GM20431 (cell line): Measurements from ENCODE around the gene CADM2.
"Not testable (repeated sequence)": the region's sequence is repeated elsewhere in the genome, so short reads cannot be mapped to it uniquely, and the experiment has no call there.

Experiments used
- in situ Hi-C: fragments of 300-500 bp; cut with MseI, MboI; formaldehyde crosslinking; loops from one replicate; pipeline ENCODE4 v1.15.0; 2020; ENCODE audit warnings: low sequenced_read_pairs; ENCODE audit not compliant: unreplicated experiment

CADM2 gene

DNA sequence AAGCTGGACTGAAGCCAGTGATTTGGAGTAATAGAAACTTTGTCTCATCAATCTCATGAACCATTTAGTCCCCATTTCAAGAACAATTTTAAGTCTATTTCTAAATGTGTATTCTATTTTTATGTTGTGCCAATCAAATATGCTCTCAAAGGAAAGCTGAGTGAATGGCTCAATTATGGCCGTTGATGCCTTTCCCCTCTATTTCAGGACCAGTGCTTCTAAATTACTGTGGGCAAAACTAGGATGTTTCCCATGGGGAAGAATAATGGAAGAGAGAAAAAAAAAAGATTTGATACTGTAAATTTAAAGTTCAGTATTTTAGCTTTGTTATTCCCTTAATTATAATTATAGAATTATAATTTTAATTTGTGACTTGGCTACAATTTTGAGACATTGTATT lies 110.1 kb downstream of the CADM2 start:
- in situ Hi-C loops = no loop called here

DNA sequence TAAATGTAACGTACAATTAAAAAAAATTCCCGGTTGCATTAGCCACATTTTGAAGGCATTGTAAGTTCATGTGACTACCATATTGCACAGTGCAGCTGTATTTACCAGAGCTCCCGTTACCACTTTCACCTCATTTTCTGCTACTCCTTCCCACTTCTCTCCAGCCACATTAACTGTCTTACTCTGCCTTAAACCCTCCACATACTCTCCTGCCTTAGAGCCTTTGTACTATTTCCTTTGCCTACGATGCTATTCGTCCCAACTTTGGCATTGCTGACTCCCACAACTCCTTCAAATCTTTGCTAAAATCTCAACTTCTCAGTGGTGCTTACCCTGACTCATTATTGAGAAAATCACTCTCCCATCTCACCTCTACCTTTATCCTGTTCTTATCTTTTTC lies 115.2 kb downstream of the CADM2 start:
- in situ Hi-C loops = no loop called here

DNA sequence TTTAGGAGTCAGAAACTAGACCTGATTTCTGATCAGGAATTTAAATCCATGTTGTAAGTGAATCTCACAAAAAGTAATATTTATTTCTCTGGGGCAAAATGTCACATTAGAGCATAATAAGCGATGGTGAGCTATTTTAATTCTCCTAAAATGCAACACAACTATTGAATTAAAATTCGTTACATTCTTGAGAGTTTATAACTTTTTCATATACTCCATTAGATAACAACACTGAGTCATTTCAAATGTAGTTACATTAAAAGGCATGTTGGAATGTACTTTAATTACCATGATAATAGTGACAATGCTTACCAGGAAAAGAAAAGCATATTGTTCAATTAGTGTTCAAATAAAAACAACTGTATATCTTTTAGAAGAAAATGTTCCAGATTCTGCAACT lies 116.9 kb downstream of the CADM2 start:
- in situ Hi-C loops = no loop called here

DNA sequence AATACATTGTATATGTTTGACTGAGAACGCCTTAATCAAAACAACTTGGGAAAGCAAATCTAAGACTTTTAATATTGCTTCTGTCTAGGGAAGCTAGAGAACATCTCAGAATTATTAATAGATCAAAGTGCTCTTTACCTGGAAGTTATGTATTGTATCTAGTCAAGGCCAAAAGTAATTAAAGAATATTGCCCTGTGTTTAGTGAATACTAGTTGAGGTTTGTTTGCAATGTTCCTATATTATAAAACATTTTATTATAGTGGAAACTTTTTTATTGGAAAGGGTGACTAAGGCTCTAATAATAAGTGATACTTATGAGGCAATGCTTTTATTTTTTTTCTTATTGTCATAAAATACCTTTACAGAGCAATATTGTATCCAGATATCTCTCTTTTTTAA lies 118.2 kb downstream of the CADM2 start:
- in situ Hi-C loops = no loop called here

DNA sequence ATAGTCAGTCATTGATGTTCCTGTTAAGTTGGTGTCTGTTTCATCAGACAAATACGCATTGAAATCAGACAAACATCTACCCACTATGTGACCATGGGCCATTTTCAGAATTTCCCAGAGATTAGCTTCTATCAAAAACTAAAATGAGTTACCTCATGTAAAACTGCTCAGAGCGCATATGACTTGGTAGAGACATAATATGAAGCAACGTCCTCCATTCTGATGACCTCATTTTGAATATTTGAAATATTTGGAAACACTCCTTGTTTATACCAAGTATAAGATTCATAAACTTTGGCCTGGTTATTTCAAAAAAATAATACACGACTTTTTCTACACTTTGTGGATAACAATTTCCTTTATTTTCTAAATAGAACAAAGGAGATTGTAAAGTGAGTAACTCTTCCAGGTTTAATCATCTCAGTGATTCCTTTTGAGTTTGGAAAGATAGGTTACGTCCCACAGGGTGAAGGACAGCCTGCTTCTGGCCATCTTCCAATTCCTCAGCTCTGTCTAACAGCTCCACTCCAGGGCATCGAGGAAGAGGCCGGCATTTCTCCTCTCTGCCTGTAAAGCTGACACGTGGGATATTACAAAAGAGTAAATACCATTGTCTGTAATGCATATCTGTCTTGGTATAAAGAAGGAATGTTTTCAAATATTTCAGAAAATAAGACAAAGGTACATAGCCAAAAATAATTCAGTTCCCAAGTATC lies 122.6 kb downstream of the CADM2 start:
- in situ Hi-C loops = no loop called here

DNA sequence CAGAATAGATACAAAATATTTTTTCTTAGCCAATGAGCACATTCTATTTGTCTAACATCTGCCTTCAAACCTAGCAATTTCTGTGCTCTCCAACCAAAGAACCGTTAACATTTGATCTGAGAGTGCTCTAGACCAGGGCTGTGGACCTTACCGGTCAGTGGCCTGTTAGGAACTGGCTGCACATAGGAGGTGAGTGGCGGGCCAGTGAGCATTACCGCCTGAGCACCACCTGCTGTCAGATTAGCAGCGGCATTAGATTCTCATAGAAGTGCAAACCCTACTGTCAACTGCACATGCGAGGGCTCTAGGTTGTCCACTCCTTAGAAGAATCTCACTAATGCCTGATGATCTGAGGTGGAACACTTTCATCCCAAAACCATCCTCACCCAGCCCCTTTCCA lies 131.7 kb downstream of the CADM2 start:
- in situ Hi-C loops = no loop called here

DNA sequence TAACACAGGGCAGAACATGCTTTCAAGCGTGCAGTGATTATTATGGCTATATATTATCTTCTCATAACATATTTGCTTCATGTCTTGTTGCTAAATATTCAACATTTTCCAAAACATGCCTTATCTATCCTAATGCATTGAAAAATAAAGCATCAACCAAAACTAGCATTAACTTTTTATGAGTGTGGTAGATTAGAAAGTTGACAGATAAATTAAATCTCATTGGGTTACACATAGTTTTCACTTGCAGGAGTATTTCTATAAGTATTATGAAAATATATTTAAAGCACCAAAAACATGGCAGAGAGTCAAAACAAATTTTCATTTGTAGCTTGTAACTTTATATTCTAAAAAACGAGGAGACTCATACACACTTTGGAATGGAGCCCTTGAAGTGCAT lies 141.5 kb downstream of the CADM2 start:
- in situ Hi-C loops = no loop called here

DNA sequence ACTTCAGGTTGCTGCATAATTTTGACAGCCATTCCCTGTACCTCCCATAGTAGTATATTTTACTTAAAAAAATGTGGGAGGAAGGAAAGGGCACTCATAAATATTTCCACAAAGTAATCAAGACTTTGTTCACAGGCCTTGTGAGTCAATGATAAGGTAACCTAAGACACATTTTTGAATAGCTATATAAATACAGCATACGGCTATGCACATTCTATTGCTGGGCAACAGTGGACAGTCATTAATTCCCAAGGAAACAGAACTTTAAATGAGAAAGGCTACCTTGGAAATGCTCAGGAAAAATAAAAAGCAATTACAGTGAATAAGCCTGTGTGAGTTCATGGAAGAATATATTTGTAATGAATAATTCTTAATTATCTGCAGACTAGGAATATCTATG lies 144.0 kb downstream of the CADM2 start:
- in situ Hi-C loops = no loop called here

DNA sequence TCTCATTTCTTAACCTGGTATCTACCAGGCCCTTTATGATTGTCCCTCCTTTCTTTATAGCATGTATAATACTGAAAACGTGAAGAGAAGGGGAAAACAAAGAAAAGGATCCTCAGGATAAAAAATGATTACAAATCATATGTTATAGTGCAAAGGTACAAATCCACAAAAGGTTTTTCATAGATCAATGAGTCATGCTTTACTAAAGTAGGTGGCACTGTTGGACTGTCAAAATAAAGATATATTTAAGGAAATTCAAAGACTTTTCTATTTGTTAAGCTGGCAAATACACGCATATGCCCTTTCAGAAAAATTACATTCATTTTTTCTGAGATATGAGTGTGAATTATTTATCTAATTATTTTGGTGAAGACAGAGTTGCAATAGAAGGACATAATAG lies 151.6 kb downstream of the CADM2 start:
- in situ Hi-C loops = no loop called here

DNA sequence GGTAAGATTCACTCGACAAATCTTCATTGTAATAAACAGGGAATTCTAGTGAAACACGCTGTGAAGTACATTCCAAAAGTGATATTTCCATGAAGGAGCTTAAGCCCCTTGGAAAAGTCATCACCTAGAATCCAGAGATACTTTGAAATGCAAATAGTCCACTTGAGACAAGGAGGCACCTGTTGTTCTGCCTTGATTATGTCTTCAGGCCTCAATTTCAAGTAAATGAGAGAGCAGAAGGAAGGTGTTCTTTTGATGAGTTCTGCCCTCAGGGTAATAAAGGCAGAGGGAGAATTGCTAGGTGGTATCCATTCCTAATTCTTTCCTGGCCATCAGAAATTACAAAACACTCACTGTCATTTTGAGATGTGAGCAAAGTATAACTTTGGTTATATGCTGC lies 162.1 kb downstream of the CADM2 start:
- in situ Hi-C loops = no loop called here

DNA sequence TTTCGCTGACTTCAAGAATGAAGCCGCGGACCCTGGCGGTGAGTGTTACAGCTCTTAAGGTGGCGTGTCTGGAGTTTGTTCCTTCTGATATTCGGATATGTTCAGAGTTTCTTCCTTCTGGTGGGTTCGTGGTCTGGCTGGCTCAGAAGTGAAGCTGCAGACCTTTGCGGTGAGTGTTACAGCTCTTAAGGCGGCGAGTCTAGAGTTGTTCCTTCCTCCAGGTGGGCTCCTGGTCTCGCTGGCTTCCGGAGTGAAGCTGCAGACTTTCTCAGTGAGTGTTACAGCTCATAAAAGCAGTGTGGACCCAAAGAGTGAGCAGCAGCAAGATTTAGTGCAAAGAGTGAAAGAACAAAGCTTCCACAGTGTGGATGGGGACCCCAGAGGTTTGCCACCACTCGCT lies 174.1 kb downstream of the CADM2 start:
- in situ Hi-C loops = not testable (repeated sequence)

DNA sequence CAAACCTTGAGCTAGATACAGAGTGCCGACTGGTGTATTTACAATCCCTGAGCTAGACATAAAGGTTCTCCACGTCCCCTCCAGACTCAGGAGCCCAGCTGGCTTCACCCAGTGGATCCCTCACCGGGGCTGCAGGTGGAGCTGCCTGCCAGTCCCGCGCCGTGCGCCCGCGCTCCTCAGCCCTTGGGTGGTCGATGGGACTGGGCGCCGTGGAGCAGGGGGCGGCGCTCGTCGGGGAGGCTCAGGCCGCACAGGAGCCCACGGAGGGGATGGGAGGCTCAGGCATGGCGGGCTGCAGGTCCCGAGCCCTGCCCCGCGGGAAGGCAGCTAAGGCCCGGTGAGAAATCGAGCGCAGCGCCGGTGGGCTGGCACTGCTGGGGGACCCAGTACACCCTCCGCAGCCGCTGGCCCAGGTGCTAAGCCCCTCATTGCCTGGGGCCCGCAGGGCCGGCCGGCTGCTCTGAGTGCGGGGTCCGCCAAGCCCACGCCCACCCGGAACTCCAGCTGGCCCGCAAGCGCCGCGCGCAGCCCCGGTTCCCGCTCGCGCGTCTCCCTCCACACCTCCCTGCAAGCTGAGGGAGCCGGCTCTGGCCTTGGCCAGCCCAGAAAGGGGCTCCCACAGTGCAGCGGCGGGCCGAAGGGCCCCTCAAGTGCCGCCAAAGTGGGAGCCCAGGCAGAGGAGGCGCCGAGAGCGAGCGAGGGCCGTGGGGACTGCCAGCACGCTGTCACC lies 175.1 kb downstream of the CADM2 start:
- in situ Hi-C loops = not testable (repeated sequence)

DNA sequence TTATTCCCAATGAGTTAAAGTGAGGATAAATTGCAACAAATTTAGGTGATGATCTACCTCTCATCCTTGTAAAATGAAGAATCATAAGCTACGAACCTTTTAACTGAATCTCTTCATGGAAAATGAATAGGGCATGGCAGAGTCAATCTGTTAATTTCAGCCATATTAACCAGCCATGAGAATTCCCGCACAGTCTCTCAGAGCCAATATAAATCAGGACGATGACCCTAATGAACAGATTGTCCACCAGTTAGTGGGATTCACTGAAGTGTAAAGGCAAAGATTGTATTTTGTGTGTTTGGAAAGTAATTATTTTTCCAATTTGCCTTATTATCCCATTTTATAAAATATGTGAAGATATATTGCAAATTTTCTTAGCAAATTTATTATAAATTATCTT lies 183.8 kb downstream of the CADM2 start:
- in situ Hi-C loops = no loop called here

DNA sequence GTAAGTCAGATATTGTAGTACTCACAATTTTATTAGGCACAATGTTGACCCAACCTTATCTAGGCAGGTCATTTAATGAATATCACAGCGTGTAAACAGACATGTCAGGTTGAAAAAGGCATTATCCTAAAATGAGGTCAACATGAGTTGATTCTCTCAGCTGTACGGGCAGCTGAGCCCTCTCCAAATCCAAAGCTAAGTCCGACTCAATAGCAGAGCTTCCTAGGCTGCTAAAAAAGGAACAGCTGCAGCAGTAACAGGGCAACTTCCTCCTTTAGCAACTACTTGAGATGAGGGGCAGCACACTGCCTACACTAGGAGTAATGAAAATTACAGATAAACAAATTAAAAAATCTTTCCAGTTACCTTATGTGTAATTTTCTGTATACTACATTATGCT lies 189.2 kb downstream of the CADM2 start:
- in situ Hi-C loops = no loop called here

DNA sequence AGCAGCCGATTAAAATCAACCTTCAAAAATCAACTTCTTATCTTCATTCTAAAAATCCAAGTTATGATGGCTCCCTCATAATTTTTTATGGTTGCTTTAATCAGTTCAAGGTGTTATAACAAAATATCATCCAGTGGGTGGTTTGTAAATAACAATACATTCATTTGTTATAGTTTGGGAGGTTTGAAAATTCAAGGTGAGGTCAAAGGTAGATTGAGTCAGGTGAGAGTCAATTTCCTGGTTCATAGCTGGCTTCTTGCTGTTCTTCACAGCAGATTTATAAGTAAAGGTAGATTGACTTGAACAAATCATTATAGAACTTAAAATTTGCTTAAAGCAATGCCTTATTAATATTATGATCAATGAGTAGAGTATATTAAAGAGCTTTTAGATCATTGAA lies 192.8 kb downstream of the CADM2 start:
- in situ Hi-C loops = no loop called here

DNA sequence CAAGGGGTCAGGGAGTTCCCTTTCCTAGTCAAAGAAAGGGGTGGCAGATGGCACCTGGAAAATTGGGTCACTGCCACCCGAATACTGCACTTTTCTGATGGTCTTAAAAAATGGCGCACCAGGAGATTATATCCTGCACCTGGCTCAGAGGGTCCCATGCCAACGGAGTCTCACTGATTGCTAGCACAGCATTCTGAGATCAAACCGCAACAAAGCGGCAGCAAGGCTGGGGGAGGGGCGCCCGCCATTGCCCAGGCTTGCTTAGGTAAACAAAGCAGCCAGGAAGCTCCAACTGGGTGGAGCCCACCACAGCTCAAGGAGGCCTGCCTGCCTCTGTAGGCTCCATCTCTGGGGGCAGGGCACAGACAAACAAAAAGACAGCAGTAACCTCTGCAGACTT lies 194.5 kb downstream of the CADM2 start:
- in situ Hi-C loops = not testable (repeated sequence)

DNA sequence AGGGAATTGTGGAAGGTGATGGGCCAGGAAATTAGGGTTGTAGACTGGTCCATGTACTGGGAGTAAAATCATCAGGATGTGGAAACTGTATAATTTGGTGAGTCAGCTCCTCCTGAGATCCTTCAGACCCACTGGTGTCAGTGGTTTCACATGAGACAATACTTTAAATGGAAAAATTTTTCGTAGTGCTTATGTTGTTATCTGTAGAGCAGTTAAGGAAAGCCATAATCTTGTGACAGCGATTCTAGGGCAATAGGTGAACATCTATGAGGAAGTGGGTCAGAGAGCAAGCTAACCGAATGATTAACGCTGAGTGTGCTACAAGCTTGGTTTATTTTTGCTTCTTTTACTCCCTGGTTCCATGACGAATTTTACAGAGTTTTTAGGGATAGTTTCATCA lies 200.6 kb downstream of the CADM2 start:
- in situ Hi-C loops = no loop called here

DNA sequence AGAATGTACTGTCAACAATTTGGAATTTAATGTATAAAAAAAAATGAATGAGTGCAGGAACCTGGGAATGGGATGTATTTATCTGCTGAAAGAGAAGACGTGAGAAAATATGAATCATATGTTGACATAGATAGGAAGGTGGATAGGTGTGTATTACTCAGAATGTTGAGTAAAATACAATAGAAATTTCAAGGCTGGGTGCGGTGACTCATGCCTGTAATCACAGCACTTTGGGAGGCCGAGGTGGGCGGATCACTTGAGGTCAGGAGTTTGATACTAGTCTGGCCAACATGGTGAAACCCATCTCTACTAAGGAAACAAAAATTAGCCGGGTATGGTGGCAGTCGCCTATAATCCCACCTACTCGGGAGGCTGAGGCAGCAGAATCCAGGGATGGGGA lies 202.8 kb downstream of the CADM2 start:
- in situ Hi-C loops = no loop called here

DNA sequence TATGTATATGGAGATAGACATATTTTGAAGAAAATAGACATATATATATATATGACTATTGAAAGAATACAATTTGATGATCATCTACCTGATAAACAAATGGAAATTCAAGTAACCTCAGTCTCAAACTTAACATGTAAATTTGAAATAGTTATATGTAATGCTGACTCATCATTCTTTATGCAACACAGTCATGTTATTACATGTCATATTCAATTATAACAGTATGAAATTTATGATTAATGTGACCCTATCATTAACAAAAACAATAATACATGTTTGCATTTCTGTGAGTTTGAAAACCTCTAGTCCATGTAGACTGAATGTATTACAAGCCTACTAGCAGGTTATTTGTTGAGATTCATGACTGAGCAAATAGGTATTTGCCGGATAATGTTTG lies 204.1 kb downstream of the CADM2 start:
- in situ Hi-C loops = no loop called here

DNA sequence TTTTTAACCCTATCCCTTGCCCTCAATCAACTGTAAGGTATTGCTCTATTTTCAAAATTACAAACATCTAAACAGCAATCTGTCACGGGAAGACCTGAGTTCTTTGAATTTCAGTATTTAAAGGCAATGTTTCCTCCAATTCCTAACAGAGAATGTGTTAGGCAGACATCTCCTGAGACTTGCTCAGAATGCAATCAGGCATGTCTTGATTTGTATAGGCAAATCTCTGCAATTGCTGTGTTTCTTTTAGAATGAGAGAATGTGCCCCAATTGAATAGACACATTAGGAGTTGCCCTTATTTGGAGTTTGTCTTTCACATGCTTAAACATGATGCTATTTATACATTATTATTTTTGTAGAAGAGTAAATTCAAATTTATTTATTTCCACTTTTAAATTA lies 205.6 kb downstream of the CADM2 start:
- in situ Hi-C loops = no loop called here

DNA sequence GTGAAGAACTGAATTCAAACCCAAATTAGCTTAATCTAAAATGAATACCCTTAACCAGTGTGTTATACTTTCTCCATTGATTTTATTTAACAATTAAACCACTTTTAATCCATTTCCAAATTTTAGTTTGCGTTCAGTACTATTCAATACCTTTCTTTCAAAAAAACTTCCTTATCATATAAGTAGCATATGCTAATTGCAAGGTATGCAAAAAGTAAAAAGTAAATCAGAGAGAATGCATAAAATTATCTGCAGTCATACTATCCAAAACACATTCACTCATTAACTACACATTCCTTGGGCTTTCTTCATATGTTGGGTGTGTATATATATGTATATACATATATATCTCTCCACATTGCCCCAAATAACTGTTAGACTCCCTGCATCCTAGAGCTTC lies 208.8 kb downstream of the CADM2 start:
- in situ Hi-C loops = no loop called here

DNA sequence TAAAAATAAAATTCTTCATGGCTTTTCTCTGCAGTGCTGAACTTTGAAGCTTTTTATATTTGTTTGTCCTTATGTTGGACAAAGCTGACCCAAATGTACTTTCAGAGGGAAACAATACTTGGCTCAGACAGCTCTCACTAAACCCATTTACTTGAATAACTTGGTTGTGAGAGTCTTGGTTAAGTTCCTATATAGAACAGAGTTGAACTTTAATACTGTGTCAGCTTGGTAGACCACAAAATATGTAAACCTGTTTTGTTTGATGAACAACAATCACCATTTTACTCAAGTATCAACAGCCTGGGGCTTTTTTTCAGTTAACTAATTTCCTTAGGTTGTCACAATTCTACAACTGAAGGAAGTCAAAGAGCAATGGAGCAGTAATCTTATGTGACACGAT lies 211.9 kb downstream of the CADM2 start:
- in situ Hi-C loops = no loop called here
